IMR-90 (cell line): ENCODE data around the gene SDHB.

Experiments used
- CEBPB ChIP-seq: IDR thresholded peaks from 2 replicates; pipeline ENCODE4 v1.6.1; 2012; ENCODE audit warnings: low read depth, low read length, improper control_type of control experiment
- FOS ChIP-seq: fragments of 150-350 bp; IDR thresholded peaks from 2 replicates; pipeline ENCODE4 v1.6.1; 2016; ENCODE audit warnings: low read depth, low read length
- MAFK ChIP-seq: IDR thresholded peaks from 2 replicates; pipeline ENCODE4 v1.6.1; 2012; ENCODE audit warnings: low read depth, low read length, improper control_type of control experiment
- MAZ ChIP-seq: IDR thresholded peaks from 2 replicates; pipeline ENCODE4 v1.6.1; 2012; ENCODE audit warnings: low read depth, mild to moderate bottlenecking, low read length, improper control_type of control experiment, moderate library complexity, borderline replicate concordance
- MXI1 ChIP-seq: IDR thresholded peaks from 2 replicates; pipeline ENCODE4 v1.6.1; 2012; ENCODE audit warnings: low read depth, mild to moderate bottlenecking, low read length, moderate library complexity, borderline replicate concordance
- POLR2A ChIP-seq: IDR thresholded peaks from 2 replicates; pipeline ENCODE4 v1.6.1; 2012; ENCODE audit warnings: mild to moderate bottlenecking, low read depth, low read length
- RCOR1 ChIP-seq: IDR thresholded peaks from 2 replicates; pipeline ENCODE4 v1.6.1; 2012; ENCODE audit warnings: mild to moderate bottlenecking, low read length, improper control_type of control experiment; ENCODE audit not compliant: insufficient replicate concordance
- TF ChIP-seq, protein P1 (sequence below): conservative IDR thresholded peaks from 2 replicates; pipeline ENCODE4 v1.5.1; 2012; ENCODE audit warnings: mild to moderate bottlenecking, low read depth, low read length, improper control_type of control experiment

DNA sequence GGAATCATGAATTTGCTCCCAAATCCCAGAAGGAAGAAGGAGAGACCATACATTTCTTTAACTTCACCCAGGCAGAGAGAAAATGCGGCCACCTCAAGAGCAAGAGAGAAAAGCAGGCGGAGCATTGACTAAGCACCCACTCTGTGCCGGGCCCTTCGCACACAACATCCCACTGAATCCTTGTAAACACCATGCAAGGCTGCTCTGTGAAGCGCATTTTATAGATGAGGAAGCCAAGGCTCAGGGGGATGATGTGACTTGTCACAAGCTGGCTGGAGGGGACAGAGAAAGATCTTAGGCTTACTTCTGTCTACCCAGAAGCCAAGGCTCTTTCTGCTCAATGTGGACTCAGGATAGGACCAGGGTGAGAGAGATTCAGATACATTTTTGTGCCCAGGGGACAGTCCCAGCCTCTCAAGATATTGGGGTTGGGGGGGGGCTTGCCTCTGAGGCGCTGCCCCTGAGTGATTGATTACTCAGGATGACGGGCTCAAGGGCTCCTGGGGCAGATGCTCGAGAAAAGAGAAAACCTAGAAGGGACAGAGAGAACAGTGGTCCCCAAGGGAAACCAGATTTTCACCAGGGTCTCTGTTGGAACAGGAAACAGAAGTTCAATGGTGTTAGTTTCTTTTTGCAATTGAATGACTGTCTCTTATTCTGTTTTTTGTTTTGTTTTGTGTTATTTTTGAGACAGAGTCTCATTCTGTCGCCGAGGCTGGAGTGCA is 45.9 kb upstream of the SDHB start:
- TF ChIP-seq, protein P1, sequence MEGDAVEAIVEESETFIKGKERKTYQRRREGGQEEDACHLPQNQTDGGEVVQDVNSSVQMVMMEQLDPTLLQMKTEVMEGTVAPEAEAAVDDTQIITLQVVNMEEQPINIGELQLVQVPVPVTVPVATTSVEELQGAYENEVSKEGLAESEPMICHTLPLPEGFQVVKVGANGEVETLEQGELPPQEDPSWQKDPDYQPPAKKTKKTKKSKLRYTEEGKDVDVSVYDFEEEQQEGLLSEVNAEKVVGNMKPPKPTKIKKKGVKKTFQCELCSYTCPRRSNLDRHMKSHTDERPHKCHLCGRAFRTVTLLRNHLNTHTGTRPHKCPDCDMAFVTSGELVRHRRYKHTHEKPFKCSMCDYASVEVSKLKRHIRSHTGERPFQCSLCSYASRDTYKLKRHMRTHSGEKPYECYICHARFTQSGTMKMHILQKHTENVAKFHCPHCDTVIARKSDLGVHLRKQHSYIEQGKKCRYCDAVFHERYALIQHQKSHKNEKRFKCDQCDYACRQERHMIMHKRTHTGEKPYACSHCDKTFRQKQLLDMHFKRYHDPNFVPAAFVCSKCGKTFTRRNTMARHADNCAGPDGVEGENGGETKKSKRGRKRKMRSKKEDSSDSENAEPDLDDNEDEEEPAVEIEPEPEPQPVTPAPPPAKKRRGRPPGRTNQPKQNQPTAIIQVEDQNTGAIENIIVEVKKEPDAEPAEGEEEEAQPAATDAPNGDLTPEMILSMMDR, result no peak
- TF ChIP-seq MXI1 (no peak), POLR2A (no peak), MAZ (no peak), FOS (no peak), RCOR1 (no peak), MAFK (no peak), CEBPB (no peak)
